Activated T-cell treated with anti-CD3 and anti-CD28 coated beads for 24 hours (primary cell): ENCODE measurements around the gene SON.
"Not testable (repeated sequence)": the region's sequence is repeated elsewhere in the genome, so short reads cannot be mapped to it uniquely, and the experiment has no call there.

Source experiments
- DNase-seq: peaks from one replicate; pipeline ENCODE4 v3.0.0-alpha.2; 2020; ENCODE audit warnings: low read depth

The SON gene

GRCh38 chr21:33542640-33543504 is at the start of gene SON:
SON (plus strand) TSS chr21:33543038; CDS start chr21:33543093, 55 bp downstream.
- peak; percentile 97 for DNase-seq

- no peak for DNase-seq
Observed at GRCh38 chr21:33493756-33494155, 49.1 kb upstream of the SON start.

GRCh38 chr21:33495743-33496142 is 47.1 kb upstream of the SON start:
- no peak for DNase-seq

- no peak for DNase-seq
Observed at GRCh38 chr21:33496345-33496744, 46.5 kb upstream of the SON start.

- DNase-seq: no peak
Observed at GRCh38 chr21:33505833-33506232, 37.0 kb upstream of the SON start.

- DNase-seq: not testable (repeated sequence)
Observed at GRCh38 chr21:33507003-33507402, 35.8 kb upstream of the SON start.

GRCh38 chr21:33510826-33511225 is 32.0 kb upstream of the SON start:
- DNase-seq: no peak

GRCh38 chr21:33511639-33512038 is 31.2 kb upstream of the SON start:
- no peak for DNase-seq

- no peak for DNase-seq
Observed at GRCh38 chr21:33512481-33512880, 30.4 kb upstream of the SON start.

GRCh38 chr21:33514229-33514628 is 28.6 kb upstream of the SON start:
- DNase-seq: no peak

GRCh38 chr21:33518899-33519298 is 23.9 kb upstream of the SON start:
- no peak for DNase-seq

GRCh38 chr21:33522297-33522952 is 20.4 kb upstream of the SON start:
- DNase-seq: no peak

- DNase-seq: no peak
Observed at GRCh38 chr21:33522953-33523349, 19.9 kb upstream of the SON start.

- no peak for DNase-seq
Observed at GRCh38 chr21:33531007-33531406, 11.8 kb upstream of the SON start.

- DNase-seq: no peak
Observed at GRCh38 chr21:33537212-33537611, 5.6 kb upstream of the SON start.

GRCh38 chr21:33539616-33540015 is 3.2 kb upstream of the SON start:
- no peak for DNase-seq

GRCh38 chr21:33540711-33541104 is 2.1 kb upstream of the SON start:
- DNase-seq: no peak

- DNase-seq: peak; percentile 1
Observed at GRCh38 chr21:33541105-33541711, 1.6 kb upstream of the SON start.

- peak; percentile 81 for DNase-seq
Observed at GRCh38 chr21:33541756-33542639, 840 bp upstream of the SON start, which contains the start of gene GART. GART (minus strand) TSS chr21:33542117; CDS start chr21:33539315, 2,802 bp downstream.

- DNase-seq: peak; percentile 60
Observed at GRCh38 chr21:33543505-33544129, 779 bp downstream of the SON start.

- no peak for DNase-seq
Observed at GRCh38 chr21:33544451-33545195, 1.8 kb downstream of the SON start.
